WERI-Rb-1 (cell line): ENCODE measurements around the gene DHRS3.
"Not testable (repeated sequence)": the region's sequence is repeated elsewhere in the genome, so short reads cannot be mapped to it uniquely, and the experiment has no call there.

Experiments
- DNase-seq: peaks from one replicate; pipeline ENCODE4 v3.0.0-alpha.2; 2020
- H3K27ac ChIP-seq: fragments of 250-450 bp; sonication (Bioruptor Pico); 2 replicates; pipeline ENCODE4 v1.5.1; 2020; ENCODE audit warnings: mild to moderate bottlenecking, moderate library complexity
- H3K27me3 ChIP-seq: fragments of 250-450 bp; sonication (Bioruptor Pico); 2 replicates; pipeline ENCODE4 v1.5.1; 2021; ENCODE audit warnings: mild to moderate bottlenecking, low read depth, moderate library complexity; ENCODE audit not compliant: insufficient read depth, severe bottlenecking
- H3K36me3 ChIP-seq: fragments of 250-450 bp; sonication (Bioruptor Pico); 2 replicates; pipeline ENCODE4 v1.5.1; 2020; ENCODE audit warnings: mild to moderate bottlenecking, moderate library complexity
- H3K4me3 ChIP-seq: 2 replicates; pipeline ENCODE4 v1.5.1; 2011; ENCODE audit warnings: low read depth, mild to moderate bottlenecking, control low read depth, low read length
- H3K9me3 ChIP-seq: fragments of 250-450 bp; sonication (Bioruptor Pico); 2 replicates; pipeline ENCODE4 v1.5.1; 2021; ENCODE audit warnings: mild to moderate bottlenecking, moderate library complexity; ENCODE audit not compliant: severe bottlenecking
- TF ChIP-seq, protein P1 (sequence below): IDR thresholded peaks from 2 replicates; pipeline ENCODE4 v1.5.1; 2011; ENCODE audit warnings: low read depth, mild to moderate bottlenecking, control low read depth, inconsistent platforms, low read length

Gene DHRS3

GRCh38 chr1:12565094-12565965, 52.7 kb downstream of the DHRS3 start:
- no peak overlapping the region for H3K27ac ChIP-seq
- DNase-seq = no peak
- H3K27me3 ChIP-seq = no peaks in the 10 kb centered on the region
- H3K36me3 ChIP-seq = no peaks in the 10 kb centered on the region
- TF ChIP-seq, protein P1, sequence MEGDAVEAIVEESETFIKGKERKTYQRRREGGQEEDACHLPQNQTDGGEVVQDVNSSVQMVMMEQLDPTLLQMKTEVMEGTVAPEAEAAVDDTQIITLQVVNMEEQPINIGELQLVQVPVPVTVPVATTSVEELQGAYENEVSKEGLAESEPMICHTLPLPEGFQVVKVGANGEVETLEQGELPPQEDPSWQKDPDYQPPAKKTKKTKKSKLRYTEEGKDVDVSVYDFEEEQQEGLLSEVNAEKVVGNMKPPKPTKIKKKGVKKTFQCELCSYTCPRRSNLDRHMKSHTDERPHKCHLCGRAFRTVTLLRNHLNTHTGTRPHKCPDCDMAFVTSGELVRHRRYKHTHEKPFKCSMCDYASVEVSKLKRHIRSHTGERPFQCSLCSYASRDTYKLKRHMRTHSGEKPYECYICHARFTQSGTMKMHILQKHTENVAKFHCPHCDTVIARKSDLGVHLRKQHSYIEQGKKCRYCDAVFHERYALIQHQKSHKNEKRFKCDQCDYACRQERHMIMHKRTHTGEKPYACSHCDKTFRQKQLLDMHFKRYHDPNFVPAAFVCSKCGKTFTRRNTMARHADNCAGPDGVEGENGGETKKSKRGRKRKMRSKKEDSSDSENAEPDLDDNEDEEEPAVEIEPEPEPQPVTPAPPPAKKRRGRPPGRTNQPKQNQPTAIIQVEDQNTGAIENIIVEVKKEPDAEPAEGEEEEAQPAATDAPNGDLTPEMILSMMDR = no peak
- H3K9me3 ChIP-seq = peaks cover 17% of the 10 kb centered on the region
- no peak overlapping the region for H3K4me3 ChIP-seq

DNA sequence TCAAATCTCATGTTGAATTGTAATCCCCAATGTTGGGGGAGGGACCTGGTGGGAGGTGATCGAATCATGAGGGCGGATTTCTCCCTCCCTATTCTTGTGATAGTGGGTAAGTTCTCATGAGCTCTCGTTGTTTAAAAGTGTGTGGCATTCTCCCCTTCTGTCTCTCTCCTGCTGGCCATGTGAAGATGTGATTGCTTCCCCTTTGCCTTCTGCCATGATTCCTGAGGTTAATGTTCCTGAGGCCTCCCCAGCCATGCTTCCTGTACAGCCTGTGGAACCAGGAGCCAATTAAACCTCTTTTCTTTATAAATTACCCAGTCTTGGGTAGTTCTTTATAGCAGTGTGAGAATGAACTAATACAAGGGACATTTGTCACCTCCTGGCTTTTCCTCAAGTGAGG, 53.8 kb downstream of the DHRS3 start:
- not testable (repeated sequence) for H3K4me3 ChIP-seq, DNase-seq, H3K27ac ChIP-seq, H3K36me3 ChIP-seq, H3K27me3 ChIP-seq
- H3K9me3 ChIP-seq = peaks cover 17% of the 10 kb centered on the region

DNA sequence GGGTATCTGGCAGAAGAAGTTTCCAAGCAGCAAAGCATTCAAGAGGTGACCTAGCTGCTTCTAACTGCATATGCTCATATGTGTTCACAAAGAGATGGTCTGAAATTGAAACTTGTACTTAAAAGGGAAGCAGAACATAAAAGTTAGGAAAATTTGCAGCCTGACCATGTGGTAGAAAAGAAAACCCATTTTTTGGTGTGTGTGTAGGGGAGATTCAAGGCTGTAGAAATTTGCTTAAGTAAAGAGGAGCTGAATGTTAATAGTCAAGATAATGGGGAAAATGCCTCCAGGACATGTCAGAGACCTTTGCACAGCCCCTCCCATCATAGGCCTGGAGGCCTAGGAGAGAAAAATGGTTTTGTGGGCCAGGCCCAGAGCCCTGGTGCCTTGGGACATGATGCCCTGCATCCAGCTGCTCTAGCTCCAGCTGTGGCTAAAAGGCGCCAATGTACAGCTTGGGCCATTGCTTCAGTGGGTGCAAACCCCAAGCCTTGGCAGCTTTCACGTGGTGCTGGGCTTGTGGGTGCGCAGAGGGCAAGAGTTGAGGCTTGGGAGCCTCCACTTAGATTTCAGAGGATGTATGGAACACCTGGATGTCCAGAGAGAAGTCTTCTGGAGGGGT, 54.9 kb downstream of the DHRS3 start:
- TF ChIP-seq, protein P1 = no peak
- DNase-seq = no peak
- no peaks in the 10 kb centered on the region for H3K27me3 ChIP-seq
- no peaks in the 10 kb centered on the region for H3K36me3 ChIP-seq
- no peak overlapping the region for H3K27ac ChIP-seq
- H3K4me3 ChIP-seq = no peak overlapping the region
- H3K9me3 ChIP-seq = peaks cover 17% of the 10 kb centered on the region

DNA sequence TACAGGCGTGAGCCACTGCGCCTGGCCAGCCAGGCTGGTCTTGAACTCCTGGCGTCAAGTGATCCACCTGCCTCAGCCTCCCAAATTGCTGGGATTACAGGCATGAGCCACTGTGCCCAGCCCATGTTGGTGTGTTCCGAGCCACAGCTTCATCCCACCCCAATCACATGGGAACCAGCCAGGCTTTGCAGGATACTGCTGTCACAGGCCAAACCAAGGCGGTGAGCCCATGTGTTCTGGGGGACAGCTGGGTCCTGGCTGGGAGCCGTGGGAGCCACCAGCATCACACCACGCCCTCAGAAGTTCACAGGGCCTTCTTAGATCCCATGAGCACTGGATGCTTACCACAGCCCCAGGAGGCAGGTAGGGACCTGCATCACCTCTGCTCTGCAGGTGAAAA, 56.9 kb downstream of the DHRS3 start:
- Histone ChIP-seq H3K36me3 (no peaks in the 10 kb centered on the region), H3K27ac (no peak overlapping the region), H3K9me3 (peaks cover 17% of the 10 kb centered on the region), H3K4me3 (no peak overlapping the region), H3K27me3 (no peaks in the 10 kb centered on the region)
- DNase-seq = no peak
- TF ChIP-seq, protein P1 = no peak

- H3K4me3 ChIP-seq = no peak overlapping the region
- no peaks in the 10 kb centered on the region for H3K27me3 ChIP-seq
- TF ChIP-seq, protein P1 = no peak
- H3K36me3 ChIP-seq = no peaks in the 10 kb centered on the region
- no peak for DNase-seq
- H3K27ac ChIP-seq = no peak overlapping the region
- no peaks in the 10 kb centered on the region for H3K9me3 ChIP-seq
Observed at GRCh38 chr1:12556957-12557935, 60.8 kb downstream of the DHRS3 start.
